ENCODE data around the gene LGALS3.

GRCh38 chr14:55191203-55192053 is 62.4 kb downstream of the LGALS3 start, which contains the start of gene DLGAP5:
- TF ChIP-seq CTCF (conservative IDR thresholded peaks at IDR 0.05) = no peak
- TF ChIP-seq ZFX (IDR thresholded peaks at IDR 0.05) = no peak
